Activated B cell treated with CpG ODN at 0.5 μM for 24 hours (primary cell): ENCODE results near the gene SEPTIN5. TPM values are rescaled to one million over a fixed set of nuclear protein-coding genes. Genes with fewer than 3 reads are reported as not detected.
A peak's percentile ranks its signal among the peaks of the same experiment; 100 is the strongest.

Experiments
- ATAC-seq: fragments of 200-7000 bp; cut with Tn5 transposase; one replicate; pipeline ENCODE4 v1.10.0; 2021; ENCODE audit warnings: low read depth, mild to moderate bottlenecking, moderate library complexity
- CTCF ChIA-PET: fragments of 350-600 bp; sonication (Branson Sonifier 250); formaldehyde crosslinking; loops from one replicate; lab custom pipeline; 2021; ENCODE audit warnings: antibody characterized with exemption; lab: Charles Lee
- POLR2A ChIA-PET: fragments of 350-600 bp; sonication (Branson Sonifier 250); formaldehyde crosslinking; loops from one replicate; lab custom pipeline; 2021; ENCODE audit warnings: antibody characterized with exemption; lab: Charles Lee
- DNase-seq: peaks from one replicate; pipeline ENCODE4 v3.0.0; 2022
- H3K27ac Mint-ChIP-seq: one replicate; pipeline ENCODE4 v1.8.0; 2020; ENCODE audit warnings: mixed read lengths
- H3K27me3 Mint-ChIP-seq: one replicate; pipeline ENCODE4 v1.8.0; 2021; ENCODE audit warnings: mixed read lengths
- H3K36me3 Mint-ChIP-seq: one replicate; pipeline ENCODE4 v1.8.0; 2021; ENCODE audit warnings: low read depth, mixed read lengths
- H3K4me1 Mint-ChIP-seq: one replicate; pipeline ENCODE4 v1.8.0; 2021; ENCODE audit warnings: mixed read lengths
- H3K4me3 Mint-ChIP-seq: one replicate; pipeline ENCODE4 v1.8.0; 2020; ENCODE audit warnings: mild to moderate bottlenecking, mixed read lengths
- H3K9me3 Mint-ChIP-seq: one replicate; pipeline ENCODE4 v1.8.0; 2020; ENCODE audit warnings: mixed read lengths
- CTCF ChIP-seq: fragments of 200-600 bp; IDR thresholded peaks from one replicate; pipeline ENCODE4 v1.8.0; 2022; ENCODE audit warnings: antibody characterized with exemption, mild to moderate bottlenecking
- intact Hi-C: fragments of 100-400 bp; cut with micrococcal nuclease; formaldehyde crosslinking; loops from one replicate; pipeline ENCODE4 v1.15.1; 2024
- total RNA-seq: library from RNA; stranded (reverse); gene quantifications from 2 replicates; pipeline ENCODE4 v1.2.3, GENCODE V29; 2022

Gene SEPTIN5
- total RNA-seq: not detected in 2 replicates

GRCh38 chr22:19714312-19715187 lies at the start of gene SEPTIN5:
SEPTIN5 (plus strand) TSS chr22:19714503; CDS start chr22:19714589, 86 bp downstream.
- no peak within 1 kb of the TSS for H3K27ac Mint-ChIP-seq
- CTCF ChIA-PET: no interaction called here
- no peak for TF ChIP-seq CTCF
- no peak for DNase-seq
- no peak for ATAC-seq
- peak within 1 kb of the TSS; percentile 68 for H3K4me3 Mint-ChIP-seq
- intact Hi-C loops: loop anchor here (5.0 kb wide), 1 partner anchor 237 kb away; the partner anchor contains the start of genes CDC45 and UFD1
- peaks cover 11% of the 10 kb centered on the region for H3K4me1 Mint-ChIP-seq
- POLR2A ChIA-PET: no interaction called here
- H3K9me3 Mint-ChIP-seq: no peaks in the 10 kb centered on the region
- H3K27me3 Mint-ChIP-seq: peaks cover 24% of the 10 kb centered on the region
- no peaks in the 10 kb centered on the region for H3K36me3 Mint-ChIP-seq

- CTCF ChIA-PET: no interaction called here
- DNase-seq (no peak), ATAC-seq (no peak)
- Mint-ChIP-seq H3K4me1 (no peaks in the 10 kb centered on the region), H3K27me3 (peaks cover 2% of the 10 kb centered on the region), H3K36me3 (no peaks in the 10 kb centered on the region), H3K27ac (no peak overlapping the region), H3K9me3 (no peaks in the 10 kb centered on the region), H3K4me3 (no peak overlapping the region)
- intact Hi-C loops: no loop called here
- TF ChIP-seq CTCF: no peak
- POLR2A ChIA-PET: no interaction called here
Measured at GRCh38 chr22:19664951-19665783, 49.1 kb upstream of the SEPTIN5 start.

GRCh38 chr22:19665784-19666672 lies 48.3 kb upstream of the SEPTIN5 start:
- Mint-ChIP-seq H3K36me3 (no peaks in the 10 kb centered on the region), H3K27me3 (peaks cover 2% of the 10 kb centered on the region), H3K27ac (no peak overlapping the region), H3K9me3 (no peaks in the 10 kb centered on the region), H3K4me3 (no peak overlapping the region), H3K4me1 (no peaks in the 10 kb centered on the region)
- DNase-seq (no peak), ATAC-seq (no peak)
- intact Hi-C loops: no loop called here
- ChIA-PET CTCF (no interaction called here), POLR2A (no interaction called here)
- TF ChIP-seq CTCF: no peak

GRCh38 chr22:19666673-19667593 lies 47.4 kb upstream of the SEPTIN5 start:
- ATAC-seq (no peak), DNase-seq (no peak)
- H3K4me3 Mint-ChIP-seq: no peak overlapping the region
- ChIA-PET POLR2A (no interaction called here), CTCF (no interaction called here)
- H3K36me3 Mint-ChIP-seq: no peaks in the 10 kb centered on the region
- no peaks in the 10 kb centered on the region for H3K9me3 Mint-ChIP-seq
- H3K27me3 Mint-ChIP-seq: peaks cover 2% of the 10 kb centered on the region
- TF ChIP-seq CTCF: no peak
- intact Hi-C loops: no loop called here
- H3K4me1 Mint-ChIP-seq: no peaks in the 10 kb centered on the region
- H3K27ac Mint-ChIP-seq: no peak overlapping the region
